GM21367 (cell line): ENCODE data around the gene MPP3.
"Not testable (repeated sequence)": the region's sequence is repeated elsewhere in the genome, so short reads cannot be mapped to it uniquely, and the experiment has no call there.

ENCODE experiments used
- ATAC-seq: cut with Tn5 transposase; IDR thresholded peaks from one replicate; pipeline ENCODE4 v1.9.1; 2021; ENCODE audit not compliant: unreplicated experiment

Gene MPP3

DNA sequence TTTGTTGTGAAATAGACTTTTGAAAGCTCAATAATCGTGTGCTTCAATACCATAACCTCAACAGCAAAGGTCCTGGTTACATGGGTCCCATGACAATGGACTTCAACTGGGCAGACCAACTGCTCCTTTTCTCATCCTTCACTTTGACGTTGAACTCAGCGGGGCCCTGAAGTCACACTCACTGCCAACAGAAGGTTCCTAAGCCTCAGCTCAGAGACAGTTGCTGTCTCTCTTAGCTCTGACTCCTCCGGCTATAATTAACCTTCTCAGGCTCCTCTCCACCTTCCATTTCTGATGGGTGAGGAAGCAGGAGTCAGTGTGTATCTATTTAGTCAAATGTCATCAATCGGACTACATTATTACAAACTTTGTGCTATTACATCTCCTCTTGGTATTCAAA, 23.8 kb downstream of the MPP3 start:
- no peak for ATAC-seq

DNA sequence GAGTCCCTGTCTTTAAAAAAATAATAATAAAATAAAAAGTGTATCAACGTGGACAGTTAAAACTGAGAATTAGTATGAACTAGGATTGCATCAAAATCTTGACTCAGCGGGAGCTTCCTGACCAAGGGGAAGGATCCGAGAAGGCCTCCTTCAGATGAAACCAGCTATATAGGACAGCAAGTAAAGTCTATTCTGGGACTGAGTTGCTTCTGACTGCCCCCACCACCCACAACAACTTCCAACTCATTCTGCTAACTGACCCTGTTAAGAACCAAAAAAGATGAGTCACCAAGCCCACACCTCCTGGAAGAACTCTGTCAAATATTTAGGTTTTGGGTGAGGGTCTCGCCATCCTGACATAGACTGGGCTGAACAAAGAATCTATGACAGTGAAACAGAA, 24.9 kb downstream of the MPP3 start:
- ATAC-seq: no peak

- ATAC-seq: no peak
These were observed 27.8 kb downstream of the MPP3 start for GRCh38 chr17:43805117-43805516.

DNA sequence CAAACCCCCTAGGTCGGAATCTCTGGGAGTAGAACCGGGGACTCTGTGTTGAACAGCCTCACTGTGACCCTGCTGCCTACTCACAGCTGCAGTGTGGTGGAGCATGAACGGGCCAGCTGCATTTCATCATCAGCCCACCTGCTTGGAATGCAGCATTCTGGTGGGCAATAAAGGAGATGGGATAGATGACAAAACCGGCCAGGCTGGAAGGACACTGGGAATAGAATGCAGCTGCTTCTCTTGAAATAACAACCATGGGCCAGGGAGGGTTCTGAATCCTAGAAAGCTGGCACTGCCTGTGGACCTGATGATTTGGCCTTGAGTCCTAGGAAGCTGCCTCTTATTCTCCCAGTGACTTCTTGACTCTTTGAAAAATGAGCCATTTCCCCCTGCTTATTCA, 29.2 kb downstream of the MPP3 start:
- no peak for ATAC-seq

- no peak for ATAC-seq
These were observed 31.1 kb downstream of the MPP3 start for GRCh38 chr17:43801844-43802243.

- ATAC-seq: no peak
These were observed 32.2 kb downstream of the MPP3 start for GRCh38 chr17:43800736-43801135.

GRCh38 chr17:43799047-43799446, 33.9 kb downstream of the MPP3 start:
- ATAC-seq: no peak

DNA sequence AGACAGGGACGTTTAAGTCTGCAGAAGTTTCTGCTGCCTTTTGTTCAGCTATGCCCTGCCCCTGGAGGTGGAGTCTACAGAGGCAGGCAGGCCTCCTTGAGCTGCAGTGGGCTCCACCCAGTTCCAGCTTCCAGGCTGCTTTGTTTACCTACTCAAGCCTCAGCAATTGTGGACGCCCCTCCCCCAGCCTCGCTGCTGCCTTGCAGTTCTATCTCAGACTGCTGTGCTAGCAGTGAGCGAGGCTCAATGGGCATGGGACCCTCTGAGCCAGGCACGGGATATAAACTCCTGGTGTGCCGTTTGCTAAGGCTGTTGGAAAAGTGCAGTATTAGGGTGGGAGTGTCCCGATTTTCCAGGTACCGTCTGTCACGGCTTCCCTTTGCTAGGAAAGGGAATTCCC, 34.9 kb downstream of the MPP3 start:
- not testable (repeated sequence) for ATAC-seq

GRCh38 chr17:43792668-43793067, 40.3 kb downstream of the MPP3 start:
- not testable (repeated sequence) for ATAC-seq

DNA sequence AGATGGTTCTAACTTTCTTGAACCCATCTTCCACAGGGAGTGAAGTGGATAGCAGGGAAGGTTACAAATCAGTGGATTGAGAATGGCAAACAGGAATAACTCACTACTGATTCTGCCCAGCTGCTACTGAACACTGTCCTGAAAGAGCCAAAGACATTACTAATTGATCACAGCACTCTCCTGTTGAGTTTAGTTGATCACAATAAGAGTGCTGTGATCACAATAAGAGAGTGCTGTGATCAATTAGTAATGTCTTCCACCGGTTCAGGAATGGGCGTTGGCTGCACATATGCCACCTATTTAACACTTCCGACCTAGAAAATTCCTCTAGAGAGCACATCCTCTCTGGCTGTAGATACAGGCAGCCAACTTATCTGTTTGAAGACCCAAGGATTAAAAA, 41.4 kb downstream of the MPP3 start:
- ATAC-seq: no peak

DNA sequence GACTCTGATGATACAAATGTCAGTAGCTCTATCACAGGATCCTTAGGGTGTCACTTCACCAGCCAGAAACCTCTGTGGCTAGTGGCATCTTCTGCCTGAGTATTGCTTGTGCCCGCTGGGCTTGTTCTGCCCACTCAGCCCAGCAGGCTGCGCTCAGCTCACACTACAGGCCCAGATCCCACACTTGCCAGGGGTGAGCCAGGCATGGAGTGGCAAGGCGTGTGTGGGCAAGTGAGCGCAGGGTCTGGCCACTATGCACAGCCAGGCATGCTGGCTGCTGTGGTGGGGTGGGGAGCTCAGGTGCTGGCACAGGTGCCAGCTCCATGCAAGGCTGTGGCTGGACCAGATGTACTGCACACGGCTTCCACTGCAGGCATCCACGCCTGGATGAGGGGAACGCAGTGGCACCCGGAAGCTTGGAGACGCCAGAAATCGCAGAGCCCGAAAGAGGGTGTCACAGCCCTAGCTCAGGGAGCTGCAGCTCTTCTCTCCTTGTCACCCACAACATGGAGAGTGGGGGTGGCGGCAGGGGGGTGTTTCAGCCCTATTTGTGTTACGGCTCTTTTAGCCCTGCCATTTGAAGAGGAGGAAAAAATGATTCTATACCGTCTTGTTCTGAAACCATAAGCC, 42.5 kb downstream of the MPP3 start:
- ATAC-seq: no peak

GRCh38 chr17:43789482-43789881, 43.5 kb downstream of the MPP3 start:
- ATAC-seq: no peak

GRCh38 chr17:43788540-43788939, 44.4 kb downstream of the MPP3 start:
- no peak for ATAC-seq

DNA sequence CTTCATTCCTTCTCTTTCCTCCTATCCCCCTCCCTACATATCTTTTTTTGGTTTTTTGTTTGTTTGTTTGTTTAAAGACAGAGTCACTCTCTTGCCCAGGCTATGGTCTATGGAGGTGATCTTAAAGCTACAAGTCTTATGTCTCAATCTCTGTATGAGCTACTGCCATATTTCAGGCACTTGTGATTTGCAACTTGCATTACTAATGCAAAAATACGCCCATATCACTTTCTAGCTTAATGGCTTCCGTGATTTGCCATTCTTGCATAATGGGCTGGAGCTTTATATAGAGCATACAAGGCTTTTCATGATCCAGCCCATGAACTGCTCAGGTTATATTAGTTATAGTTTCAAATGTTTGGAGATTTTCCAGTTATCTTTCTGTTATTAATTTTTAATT, 45.2 kb downstream of the MPP3 start:
- no peak for ATAC-seq

DNA sequence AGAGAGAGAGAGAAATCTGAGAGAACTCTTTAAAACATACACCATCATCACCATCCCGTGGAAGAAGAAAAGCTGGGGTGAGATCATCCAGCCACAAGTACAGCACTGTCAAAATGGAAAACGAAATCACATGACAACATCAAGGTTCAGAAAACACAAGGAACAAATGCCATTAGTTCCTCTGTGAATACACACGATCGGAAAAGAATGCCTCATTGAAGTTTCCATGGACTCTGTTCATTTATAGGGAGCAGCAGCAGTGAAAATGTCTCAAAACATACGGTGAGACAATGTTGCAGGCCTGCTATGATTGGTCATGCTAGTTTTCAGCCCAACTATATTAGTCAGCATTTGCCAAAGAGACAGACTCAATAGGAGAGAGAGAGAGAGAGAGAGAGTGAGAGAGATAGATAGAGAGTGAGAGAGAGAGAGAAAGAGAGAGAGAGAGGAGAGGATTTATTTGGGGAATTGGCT, 48.3 kb downstream of the MPP3 start:
- no peak for ATAC-seq

DNA sequence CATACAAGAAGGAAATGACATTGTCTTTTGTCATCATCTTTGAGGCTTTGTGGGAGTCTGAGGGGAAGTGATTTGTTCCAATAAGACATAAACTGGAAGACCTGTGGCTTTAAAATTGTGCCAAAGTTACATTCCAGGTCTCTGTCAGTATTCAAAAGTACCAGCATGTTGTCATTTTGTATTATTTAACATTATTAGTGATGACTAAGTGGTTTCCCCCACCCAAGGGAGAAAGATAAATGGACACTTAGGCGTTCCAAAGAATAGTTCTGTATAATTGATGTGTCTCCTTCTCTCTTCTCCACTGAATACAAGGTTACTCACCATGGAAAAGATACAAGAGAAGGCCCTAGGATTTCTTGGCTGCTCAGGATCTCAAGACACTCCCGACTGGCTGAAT, 48.9 kb downstream of the MPP3 start:
- no peak for ATAC-seq

DNA sequence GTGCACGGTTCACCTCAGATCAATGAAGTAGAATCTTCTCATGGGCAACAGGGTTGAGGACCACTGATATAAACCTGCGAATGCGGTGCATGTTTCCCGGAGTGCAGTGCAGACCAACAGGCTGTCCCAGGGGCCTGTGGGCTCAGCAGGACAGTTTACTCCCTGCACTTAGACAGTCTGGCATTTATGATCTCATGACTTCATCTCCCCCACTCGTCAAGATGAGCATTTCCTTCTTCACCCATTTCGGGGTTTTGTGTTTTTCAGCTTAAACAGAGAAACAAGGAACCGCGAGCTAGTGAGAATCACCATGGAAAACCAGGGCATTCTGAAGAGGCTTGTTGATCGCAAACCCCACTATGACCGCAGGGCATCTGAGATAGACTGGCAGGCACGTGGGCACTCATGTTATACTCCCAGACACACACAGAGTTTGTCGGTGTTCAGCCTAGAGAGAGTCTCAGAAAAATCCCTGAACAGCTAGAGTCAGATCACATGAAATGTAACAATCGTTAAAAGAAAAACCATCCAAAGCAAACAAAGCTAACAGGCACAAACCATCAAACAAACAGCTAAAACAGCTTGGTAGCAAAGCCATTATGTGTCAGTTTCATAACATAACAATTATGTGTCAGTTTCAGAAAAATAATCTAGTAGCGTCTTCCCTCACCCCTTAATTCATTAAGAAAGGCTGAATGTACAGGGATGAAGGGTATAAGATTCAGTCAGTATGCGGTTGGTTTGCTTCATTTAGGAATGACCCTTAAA, 49.8 kb downstream of the MPP3 start:
- ATAC-seq: no peak

DNA sequence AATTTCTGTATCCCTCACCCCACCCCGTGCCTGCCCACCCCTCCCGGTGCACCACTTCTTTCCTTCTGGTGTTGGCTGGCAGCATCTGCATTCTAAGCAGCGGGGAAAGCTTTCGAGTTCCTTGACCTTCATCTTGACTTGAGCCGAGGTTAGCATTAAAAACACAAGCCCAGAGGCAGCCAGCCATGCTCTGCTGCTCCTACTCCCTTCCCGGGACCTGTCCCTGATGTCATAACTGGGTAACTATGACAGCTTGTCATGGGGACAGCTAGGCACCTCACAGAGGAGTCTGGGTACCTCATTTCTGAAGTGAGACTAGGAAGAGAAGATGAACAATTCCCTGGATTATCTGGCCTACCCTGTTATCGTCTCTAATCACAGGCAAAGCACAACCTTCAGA, 52.8 kb downstream of the MPP3 start, which contains the start of gene CFAP97D1:
CFAP97D1 (plus strand) TSS at position 301 of the 400 bp plus-strand sequence; CDS start at position 329, 28 bp downstream.
- ATAC-seq: no peak

DNA sequence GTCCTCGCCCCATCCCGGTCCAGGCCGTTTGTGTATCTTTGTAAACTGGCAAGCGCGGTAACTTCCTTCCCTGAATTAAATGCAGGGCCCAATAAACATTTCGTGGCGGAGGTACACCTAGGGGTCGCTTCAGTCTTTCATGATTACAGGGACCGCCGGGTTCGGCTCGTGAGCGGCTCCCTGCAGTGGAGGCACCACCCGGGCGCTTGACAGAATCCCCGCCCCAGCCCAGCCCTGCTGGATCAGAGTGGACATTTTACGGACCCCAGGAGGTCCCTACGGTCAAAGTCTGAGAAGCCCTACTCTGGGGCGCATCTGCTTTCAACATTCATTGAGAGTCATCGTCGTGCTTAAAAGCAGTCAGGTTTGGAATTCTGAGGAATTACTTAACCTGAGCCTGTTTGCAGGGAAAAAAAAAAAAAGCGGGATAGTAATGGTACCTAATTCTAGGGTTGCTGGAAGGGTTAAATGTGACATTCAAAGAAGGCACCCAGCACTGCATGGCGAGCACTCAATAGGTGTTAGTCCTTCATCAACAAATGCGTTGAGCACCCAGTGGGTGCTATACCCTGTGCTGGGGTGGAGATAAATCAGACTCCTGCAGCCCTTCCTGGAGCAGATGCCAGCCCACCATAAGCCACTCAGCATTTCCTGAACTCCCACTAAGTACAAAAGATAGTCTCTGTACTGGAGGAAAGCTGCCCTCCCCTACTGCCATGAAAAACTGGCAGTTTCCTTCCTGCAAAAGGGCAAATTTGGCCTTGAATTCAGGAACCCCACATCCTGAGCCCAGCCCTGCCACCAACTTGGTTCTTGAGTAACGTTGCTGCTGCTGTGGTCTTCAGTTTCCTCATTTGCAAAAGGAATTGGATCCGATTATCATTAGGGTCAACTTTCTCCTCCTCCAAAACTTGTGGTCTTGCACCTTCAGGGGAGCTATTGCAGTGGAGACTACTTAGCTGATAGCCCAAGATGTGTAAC, 53.5 kb downstream of the MPP3 start:
- ATAC-seq: no peak

DNA sequence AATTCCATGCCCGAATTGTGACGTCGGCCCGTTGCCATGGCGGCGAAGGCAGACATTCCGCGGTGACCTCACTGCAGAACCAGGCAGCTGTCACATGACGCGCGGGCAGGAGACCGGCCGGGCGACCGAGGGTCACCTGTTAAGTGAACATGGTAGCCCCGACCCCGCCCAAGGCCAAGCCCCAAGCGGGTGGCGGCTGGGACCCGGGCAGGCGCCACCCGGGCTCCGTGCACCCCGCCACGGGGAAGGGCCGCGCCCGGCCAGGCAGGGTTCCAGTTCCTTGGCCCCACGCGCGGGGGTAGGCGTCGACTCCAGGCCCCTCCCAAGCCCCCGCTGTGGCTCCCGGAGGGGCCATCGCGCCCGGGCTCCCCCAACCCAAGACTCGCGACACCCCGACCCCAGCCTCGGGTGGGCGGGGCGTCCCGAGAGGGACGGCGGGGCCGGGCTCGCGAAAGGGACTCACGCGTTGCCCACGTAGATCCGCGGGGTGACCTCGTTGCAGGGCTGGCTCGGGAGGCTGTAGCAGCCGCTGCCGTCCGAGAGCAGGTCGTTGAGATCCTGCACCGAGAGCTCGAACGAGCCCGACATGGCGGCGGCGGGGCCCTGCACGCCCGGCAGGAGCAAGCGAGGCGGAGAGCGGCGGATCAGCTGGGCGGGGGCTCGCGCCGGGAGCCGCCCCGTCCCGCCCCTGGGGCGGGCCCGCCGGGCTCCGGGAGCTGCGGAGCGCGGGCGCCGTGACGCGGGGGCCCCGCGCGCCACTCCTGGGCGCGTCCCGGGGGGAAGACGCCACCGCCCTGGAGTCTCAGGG, 54.4 kb downstream of the MPP3 start, which contains the start of gene DUSP3:
DUSP3 (minus strand) TSS at position 641 of the 808 bp plus-strand sequence; CDS start at position 588, 53 bp downstream.
- peak; percentile 75 for ATAC-seq
